T-helper 22 cell (primary cell): ENCODE data around the gene C6orf47.
"Not testable (repeated sequence)": the region's sequence is repeated elsewhere in the genome, so short reads cannot be mapped to it uniquely, and the experiment has no call there.

Experiments
- DNase-seq: peaks from one replicate; pipeline ENCODE4 v3.0.0-alpha.2; 2020; ENCODE audit warnings: low read depth

C6orf47 gene, protein sequence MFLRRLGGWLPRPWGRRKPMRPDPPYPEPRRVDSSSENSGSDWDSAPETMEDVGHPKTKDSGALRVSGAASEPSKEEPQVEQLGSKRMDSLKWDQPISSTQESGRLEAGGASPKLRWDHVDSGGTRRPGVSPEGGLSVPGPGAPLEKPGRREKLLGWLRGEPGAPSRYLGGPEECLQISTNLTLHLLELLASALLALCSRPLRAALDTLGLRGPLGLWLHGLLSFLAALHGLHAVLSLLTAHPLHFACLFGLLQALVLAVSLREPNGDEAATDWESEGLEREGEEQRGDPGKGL

GRCh38 chr6:31660381-31661261 is at the start of gene C6orf47:
Gene C6orf47, minus strand, starts transcription at chr6:31660778. Its CDS starts 831 bp downstream, at chr6:31659947.
- peak; percentile 64 for DNase-seq

- not testable (repeated sequence) for DNase-seq
These were observed 48.6 kb upstream of the C6orf47 start for GRCh38 chr6:31709157-31709556.

- no peak for DNase-seq
These were observed 47.6 kb upstream of the C6orf47 start for GRCh38 chr6:31708224-31708623.

- DNase-seq, result no peak
These were observed 47.1 kb upstream of the C6orf47 start for GRCh38 chr6:31707701-31708100.

- no peak for DNase-seq
These were observed 46.0 kb upstream of the C6orf47 start, which contains the start of gene LY6G6F for GRCh38 chr6:31706599-31706998. Gene LY6G6F, plus strand, starts transcription at chr6:31706866. Its CDS starts 41 bp downstream, at chr6:31706907.

DNA sequence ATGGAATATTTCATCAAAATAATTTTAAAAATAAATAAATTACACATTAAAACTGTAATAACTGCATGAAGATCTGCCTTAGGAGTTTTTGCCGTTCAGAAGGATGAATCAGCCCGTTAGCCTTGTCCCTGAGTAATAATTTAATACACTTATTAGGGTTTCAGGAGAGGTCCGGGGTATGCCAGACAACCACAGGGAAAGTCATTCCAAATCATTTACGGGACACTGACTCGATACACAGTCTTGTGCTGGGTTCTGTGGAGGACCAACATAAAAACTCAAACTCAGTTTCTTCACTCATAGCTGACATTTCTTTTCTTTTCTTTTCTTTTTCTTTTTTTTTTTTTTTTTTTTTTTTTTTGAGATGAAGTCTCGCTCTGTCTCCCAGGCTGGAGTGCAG is 45.4 kb upstream of the C6orf47 start:
- DNase-seq, result no peak

DNA sequence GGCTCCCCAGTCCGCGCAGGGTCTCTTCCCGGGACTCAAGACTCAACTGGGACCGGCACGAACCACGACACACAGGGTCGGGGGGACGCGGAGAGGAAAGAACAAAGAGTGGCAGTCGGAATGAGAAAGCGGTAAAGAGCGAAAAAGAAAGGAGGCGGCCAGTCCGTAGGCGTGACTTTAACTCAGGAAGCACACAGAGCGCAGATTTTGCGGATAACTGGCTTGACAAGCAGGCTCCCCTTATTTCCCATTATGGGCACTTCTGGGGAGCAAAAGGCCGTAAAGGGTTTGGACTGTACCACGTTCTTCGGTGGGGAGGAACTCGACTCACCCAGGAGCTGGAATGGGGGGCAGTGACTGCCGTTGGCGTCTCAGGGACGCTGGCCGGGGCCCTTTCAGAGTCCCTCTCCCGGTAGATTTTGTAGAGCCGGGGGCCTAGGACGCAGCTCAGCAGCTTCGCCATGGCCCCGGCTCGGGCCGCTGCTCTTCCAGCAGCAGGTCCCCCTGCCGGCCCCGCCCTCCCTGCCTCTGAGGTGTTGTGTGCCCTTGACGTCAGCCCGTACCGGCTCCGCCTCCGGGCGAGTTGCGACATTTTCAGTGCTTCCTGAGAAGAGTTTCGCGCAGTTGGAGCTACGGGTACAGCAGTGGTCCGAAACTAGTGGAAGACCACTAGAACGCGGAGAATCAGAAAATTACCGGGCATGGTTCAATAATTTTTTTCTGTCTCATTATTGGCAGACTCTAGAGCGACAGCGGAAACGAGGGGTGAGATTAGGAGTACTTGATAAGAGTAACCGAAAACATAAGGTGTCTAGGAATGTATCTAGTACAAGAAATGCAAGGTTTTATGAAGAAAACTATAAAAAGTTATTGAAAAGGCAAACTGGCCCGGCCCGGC is 42.5 kb upstream of the C6orf47 start, which contains the start of gene ABHD16A:
Gene ABHD16A, minus strand, starts transcription at position 506 of the 898 bp plus-strand sequence. Its CDS starts 43 bp downstream, at position 463.
- peak; percentile 96 for DNase-seq

GRCh38 chr6:31702405-31702818 is 41.8 kb upstream of the C6orf47 start:
- no peak for DNase-seq

GRCh38 chr6:31701666-31702404 is 41.3 kb upstream of the C6orf47 start:
- no peak for DNase-seq

DNA sequence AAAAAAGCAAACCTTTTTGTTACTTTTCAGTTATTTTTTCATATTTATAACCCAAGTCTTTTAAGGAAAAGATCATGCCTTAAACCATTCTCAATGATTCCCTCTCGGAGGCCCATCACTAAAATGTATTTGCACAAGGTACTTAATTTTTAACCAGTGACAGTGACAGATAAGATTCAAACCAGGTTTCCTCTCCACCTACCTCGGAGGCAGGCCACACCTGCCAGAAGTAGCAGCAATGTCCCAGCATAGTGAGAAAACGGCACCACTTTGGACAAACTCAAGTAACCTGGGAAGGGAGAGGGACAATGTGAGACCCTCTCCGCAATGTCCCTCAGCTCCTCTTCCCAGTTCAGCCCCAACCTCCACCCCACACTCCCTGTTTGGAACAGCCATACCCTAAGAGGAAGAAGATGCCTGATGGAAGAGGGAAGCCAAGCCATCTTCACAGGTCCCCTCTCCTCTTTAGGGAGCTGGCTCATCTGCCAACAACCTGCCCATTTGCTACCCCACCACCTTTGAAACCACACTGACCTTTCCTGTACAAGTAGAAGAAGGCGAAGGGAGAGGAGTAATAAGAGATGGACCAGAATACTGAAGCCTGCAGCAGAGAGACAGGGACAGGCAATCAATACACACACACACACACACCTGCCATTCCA is 40.3 kb upstream of the C6orf47 start:
- DNase-seq, result no peak

DNA sequence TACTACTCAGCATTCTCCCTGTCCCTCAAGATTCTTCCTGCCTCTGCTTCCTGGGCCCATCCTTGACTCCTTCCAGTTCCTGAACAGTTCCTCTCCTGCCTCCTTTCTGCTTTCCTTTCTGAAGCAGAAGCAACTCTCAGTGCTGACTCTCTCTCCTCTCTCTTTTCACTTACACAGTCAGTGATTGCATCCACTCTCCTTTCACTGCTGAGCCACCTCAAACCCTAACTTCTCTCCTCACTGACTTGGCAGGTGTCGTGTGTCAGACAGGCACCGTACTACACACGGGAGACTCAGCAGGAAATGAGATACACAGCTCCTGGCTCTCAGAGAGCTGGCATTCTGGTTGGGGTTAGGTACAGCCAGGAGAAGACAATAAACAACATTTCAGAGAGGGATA is 37.0 kb upstream of the C6orf47 start:
- DNase-seq, result no peak

DNA sequence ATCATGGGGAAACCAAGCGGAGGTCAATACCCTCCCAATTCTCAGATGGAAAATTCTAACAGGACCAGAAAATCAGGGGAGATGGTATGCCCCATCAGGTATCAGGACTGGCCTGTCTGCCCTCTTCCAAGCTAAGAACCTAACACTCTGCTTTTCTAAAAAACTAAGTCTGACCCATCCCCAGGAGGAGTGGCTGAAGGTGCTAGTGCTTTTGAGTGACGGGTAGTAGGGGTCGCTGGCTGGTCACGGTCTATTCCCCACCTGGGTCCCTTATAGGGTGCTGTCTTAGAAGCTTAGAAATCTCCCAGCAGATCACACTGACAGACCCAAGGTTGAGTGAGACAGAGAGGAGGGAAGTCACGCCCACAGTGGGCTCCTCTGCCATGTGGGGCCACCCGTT is 33.0 kb upstream of the C6orf47 start:
- no peak for DNase-seq

- DNase-seq, result no peak
These were observed 32.3 kb upstream of the C6orf47 start for GRCh38 chr6:31692886-31693285.

- DNase-seq, result no peak
These were observed 31.8 kb upstream of the C6orf47 start for GRCh38 chr6:31692353-31692752.

DNA sequence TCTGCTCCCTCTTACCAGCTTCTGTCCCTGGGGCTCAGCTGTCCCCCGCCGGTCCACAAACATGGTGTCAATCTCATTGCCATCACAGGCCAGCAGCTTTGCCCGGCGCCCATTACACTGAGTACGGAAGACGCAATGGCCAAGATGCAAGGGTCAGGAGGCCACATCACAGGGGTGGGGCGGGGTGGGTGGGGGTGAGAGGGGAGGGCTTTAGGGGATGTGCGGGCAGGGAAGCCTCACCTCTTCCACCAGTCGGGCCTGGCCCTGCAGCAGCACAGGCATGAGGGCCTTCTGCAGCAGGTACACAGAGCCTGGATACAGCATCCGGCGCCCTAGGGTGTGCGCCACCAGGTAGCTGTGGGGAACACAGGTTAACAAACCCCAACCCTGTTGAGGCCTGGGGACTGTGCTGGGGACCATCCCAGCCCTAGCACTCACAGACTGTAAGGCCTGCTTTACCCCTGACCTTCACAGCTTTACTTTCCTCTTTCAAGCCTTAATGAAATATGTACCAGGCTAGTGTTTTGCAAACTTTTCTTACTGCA is 31.1 kb upstream of the C6orf47 start:
- no peak for DNase-seq

DNA sequence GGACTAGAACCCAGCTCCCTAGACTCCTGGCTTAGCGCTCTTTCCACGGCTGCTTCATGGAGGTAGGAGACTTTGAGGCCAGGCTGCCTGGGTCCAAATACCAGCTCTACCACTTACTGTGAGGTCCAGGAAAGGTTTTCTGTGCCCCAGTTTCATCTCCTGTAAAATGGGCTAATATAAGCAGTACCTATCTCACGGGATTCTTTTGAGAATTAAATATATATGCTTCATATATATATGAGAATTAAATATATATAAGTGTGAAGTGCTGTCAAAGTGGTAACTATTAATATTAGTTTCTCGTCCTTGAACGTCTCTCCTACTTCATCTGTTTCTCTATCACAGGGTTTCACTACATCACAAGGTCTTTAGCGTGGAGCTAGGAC is 30.5 kb upstream of the C6orf47 start:
- DNase-seq, result no peak

- no peak for DNase-seq
These were observed 29.9 kb upstream of the C6orf47 start for GRCh38 chr6:31690231-31691077.

- no peak for DNase-seq
These were observed 28.9 kb upstream of the C6orf47 start for GRCh38 chr6:31689249-31690110.
